ENCODE measurements around the gene METAP1D. TPM values are rescaled to one million over a fixed set of nuclear protein-coding genes. Genes with fewer than 3 reads are reported as not detected.
A peak's percentile ranks its signal among the peaks of the same experiment; 100 is the strongest.
"Not testable (repeated sequence)": the region's sequence is repeated elsewhere in the genome, so short reads cannot be mapped to it uniquely, and the experiment has no call there.

The METAP1D gene
- total and polyA plus RNA-seq, 2 experiments from 2014 or later, result 4.1 to 6.9 TPM

DNA sequence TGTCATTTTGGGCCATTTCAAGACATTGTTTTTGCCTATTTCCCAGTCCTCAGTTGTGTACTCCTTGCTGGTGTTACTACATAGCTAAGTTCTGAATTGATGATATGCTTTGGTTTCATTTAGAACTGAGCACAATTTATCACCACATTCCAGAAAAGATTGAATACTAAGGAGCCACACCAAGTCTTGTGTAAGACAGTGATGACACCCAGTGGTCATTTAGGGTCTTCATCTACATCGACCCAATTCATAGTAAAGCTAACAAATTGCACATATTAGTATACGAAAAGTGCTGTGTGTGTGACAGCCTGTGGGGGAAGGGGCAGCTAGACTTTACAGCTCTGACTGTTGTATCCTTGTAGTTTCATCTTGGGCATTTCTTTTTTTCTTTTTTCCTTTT, 113.9 kb downstream of the METAP1D start:
- Histone ChIP-seq H3K9me2 (ENCODE audit: insufficient read depth) (no peaks in the 10 kb centered on the region), H3K36me3 (ENCODE audit: low read depth) (no peaks in the 10 kb centered on the region), H2AFZ (no peak overlapping the region), H3K4me3 (no peak overlapping the region), H3K9ac (no peak overlapping the region), H3F3A (ENCODE audit: insufficient read depth) (peaks cover 10% of the 10 kb centered on the region; the same call in 1 of the 2 replicates), H3K79me2 (ENCODE audit: insufficient read depth) (no peaks in the 10 kb centered on the region), H3K27me3 (replicated peaks; ENCODE audit: insufficient read depth) (no peaks in the 10 kb centered on the region), H3K4me1 (ENCODE audit: insufficient read depth) (peaks cover 3% of the 10 kb centered on the region), H3K27ac (no peak overlapping the region), H3K4me2 (ENCODE audit: unreplicated experiment) (no peak overlapping the region), H3K9me3 (ENCODE audit: low read depth) (no peaks in the 10 kb centered on the region), H4K20me1 (ENCODE audit: insufficient read depth) (no peaks in the 10 kb centered on the region)
- 19 to 21% methylated on average over 2 of the region's 2 CpGs for WGBS, 2 experiments (ENCODE audit: low coverage in 1 of 2, low lambda C conversion rate in 2 of 2, missing lambda C conversion rate in 2 of 2)
- peak; percentile 63 for DNase-seq
- in situ Hi-C loops (cut with MboI), result loop anchor here (10.0 kb wide), 1 partner anchor 519 kb away; no protein-coding TSS in a partner anchor
- TF ChIP-seq EZH2phosphoT487 (IDR thresholded peaks at IDR 0.05; ENCODE audit: insufficient read depth, low read depth) (no peak), EZH2 (IDR thresholded peaks at IDR 0.05; ENCODE audit: insufficient read depth, poor library complexity, severe bottlenecking) (no peak)

GRCh38 chr2:172114176-172114575, 114.4 kb downstream of the METAP1D start:
- not testable (repeated sequence) for H3K4me3 ChIP-seq, H2AFZ ChIP-seq
- in situ Hi-C loops (cut with MboI), result loop anchor here (10.0 kb wide), 1 partner anchor 519 kb away; no protein-coding TSS in a partner anchor

GRCh38 chr2:172114579-172114978, 114.8 kb downstream of the METAP1D start:
- Histone ChIP-seq H4K20me1 (ENCODE audit: insufficient read depth) (no peaks in the 10 kb centered on the region), H3K27me3 (replicated peaks; ENCODE audit: insufficient read depth) (no peaks in the 10 kb centered on the region), H3K4me1 (ENCODE audit: insufficient read depth) (peaks cover 12% of the 10 kb centered on the region), H3K4me3 (no peak overlapping the region), H3K9me2 (ENCODE audit: insufficient read depth) (no peaks in the 10 kb centered on the region), H3K79me2 (ENCODE audit: insufficient read depth) (no peaks in the 10 kb centered on the region), H3K9me3 (ENCODE audit: low read depth) (no peaks in the 10 kb centered on the region), H3K9ac (no peak overlapping the region), H3K27ac (no peak overlapping the region), H3K4me2 (ENCODE audit: unreplicated experiment) (no peak overlapping the region), H3F3A (ENCODE audit: insufficient read depth) (peaks cover 17% of the 10 kb centered on the region; the same call in 1 of the 2 replicates), H3K36me3 (ENCODE audit: low read depth) (no peaks in the 10 kb centered on the region), H2AFZ (no peak overlapping the region)
- 65 to 73% methylated on average over 3 of the region's 3 CpGs for WGBS, 2 experiments (ENCODE audit: low coverage in 1 of 2, low lambda C conversion rate in 2 of 2, missing lambda C conversion rate in 2 of 2)
- DNase-seq, result no peak
- no peak for TF ChIP-seq EZH2phosphoT487 (IDR thresholded peaks at IDR 0.05; ENCODE audit: insufficient read depth, low read depth)
- TF ChIP-seq EZH2 (IDR thresholded peaks at IDR 0.05; ENCODE audit: insufficient read depth, poor library complexity, severe bottlenecking), result no peak
- in situ Hi-C loops (cut with MboI), result loop anchor here (10.0 kb wide), 1 partner anchor 520 kb away; no protein-coding TSS in a partner anchor

More at GRCh38 chr2:172114176-172114575, 114.4 kb downstream of the METAP1D start:
- not testable (repeated sequence) for H3K9ac ChIP-seq; H3K9me3 ChIP-seq (ENCODE audit: low read depth); H3K27me3 ChIP-seq (replicated peaks; ENCODE audit: insufficient read depth); H4K20me1 ChIP-seq (ENCODE audit: insufficient read depth); H3K4me1 ChIP-seq (ENCODE audit: insufficient read depth); H3K36me3 ChIP-seq (ENCODE audit: low read depth); H3K27ac ChIP-seq; H3K9me2 ChIP-seq (ENCODE audit: insufficient read depth); H3K79me2 ChIP-seq (ENCODE audit: insufficient read depth); DNase-seq; H3K4me2 ChIP-seq (ENCODE audit: unreplicated experiment)
- 89 to 91% methylated on average over 6 of the region's 6 CpGs for WGBS, 2 experiments (ENCODE audit: low coverage in 1 of 2, low lambda C conversion rate in 2 of 2, missing lambda C conversion rate in 2 of 2)
- peaks cover 15% of the 10 kb centered on the region; the same call in 1 of the 2 replicates for H3F3A ChIP-seq (ENCODE audit: insufficient read depth)

GRCh38 chr2:172116107-172116506, 116.4 kb downstream of the METAP1D start:
- no peaks in the 10 kb centered on the region for H4K20me1 ChIP-seq (ENCODE audit: insufficient read depth)
- no peaks in the 10 kb centered on the region for H3K27me3 ChIP-seq (replicated peaks; ENCODE audit: insufficient read depth)
- H3K9me2 ChIP-seq (ENCODE audit: insufficient read depth), result no peaks in the 10 kb centered on the region
- peaks cover 26% of the 10 kb centered on the region for H3K4me1 ChIP-seq (ENCODE audit: insufficient read depth)
- TF ChIP-seq EZH2 (IDR thresholded peaks at IDR 0.05; ENCODE audit: insufficient read depth, poor library complexity, severe bottlenecking) (no peak), EZH2phosphoT487 (IDR thresholded peaks at IDR 0.05; ENCODE audit: insufficient read depth, low read depth) (no peak)
- no peak for DNase-seq
- no peak overlapping the region for H3K27ac ChIP-seq
- 71 to 73% methylated on average over 5 of the region's 5 CpGs for WGBS, 2 experiments (ENCODE audit: low coverage in 1 of 2, low lambda C conversion rate in 2 of 2, missing lambda C conversion rate in 2 of 2)
- H3K36me3 ChIP-seq (ENCODE audit: low read depth), result no peaks in the 10 kb centered on the region
- H3K4me3 ChIP-seq, result no peak overlapping the region
- H3F3A ChIP-seq (ENCODE audit: insufficient read depth), result peaks cover 30% of the 10 kb centered on the region
- no peak overlapping the region for H3K4me2 ChIP-seq (ENCODE audit: unreplicated experiment)
- no peaks in the 10 kb centered on the region for H3K79me2 ChIP-seq (ENCODE audit: insufficient read depth)
- no peaks in the 10 kb centered on the region for H3K9me3 ChIP-seq (ENCODE audit: low read depth)
- H2AFZ ChIP-seq, result no peak overlapping the region
- in situ Hi-C loops (cut with MboI), result loop anchor here (10.0 kb wide), 1 partner anchor 521 kb away; no protein-coding TSS in a partner anchor
- H3K9ac ChIP-seq, result no peak overlapping the region

DNA sequence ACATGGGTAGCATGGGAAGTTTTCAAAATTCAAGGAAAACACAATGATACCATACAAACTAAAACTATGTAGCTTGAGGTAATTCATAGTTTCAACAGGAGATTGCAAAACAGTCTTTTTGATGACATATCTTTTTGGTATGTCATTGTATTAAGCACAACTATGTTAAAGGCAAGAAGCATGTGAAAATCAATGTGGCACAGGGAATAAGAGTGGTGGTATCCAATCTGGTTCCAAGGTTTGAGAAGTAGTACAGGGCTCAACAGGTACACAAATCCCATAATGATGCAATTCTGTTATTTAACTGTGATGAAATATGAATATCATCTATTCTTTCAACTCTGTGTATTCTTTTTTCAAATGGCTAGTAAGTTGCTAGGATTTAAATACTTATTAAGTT, 119.3 kb downstream of the METAP1D start:
- Histone ChIP-seq H3F3A (ENCODE audit: insufficient read depth) (peaks cover 31% of the 10 kb centered on the region), H3K9ac (no peak overlapping the region), H3K4me1 (ENCODE audit: insufficient read depth) (peaks cover 35% of the 10 kb centered on the region), H3K36me3 (ENCODE audit: low read depth) (no peaks in the 10 kb centered on the region), H3K79me2 (ENCODE audit: insufficient read depth) (no peaks in the 10 kb centered on the region), H2AFZ (peak overlapping the region; percentile 2; the same call in 1 of the 2 replicates), H3K4me3 (no peak overlapping the region), H4K20me1 (ENCODE audit: insufficient read depth) (no peaks in the 10 kb centered on the region), H3K9me3 (ENCODE audit: low read depth) (no peaks in the 10 kb centered on the region), H3K4me2 (ENCODE audit: unreplicated experiment) (peak overlapping the region; percentile 52), H3K9me2 (ENCODE audit: insufficient read depth) (no peaks in the 10 kb centered on the region), H3K27ac (peak overlapping the region; percentile 70), H3K27me3 (replicated peaks; ENCODE audit: insufficient read depth) (no peaks in the 10 kb centered on the region)
- TF ChIP-seq EZH2phosphoT487 (IDR thresholded peaks at IDR 0.05; ENCODE audit: insufficient read depth, low read depth) (no peak), EZH2 (IDR thresholded peaks at IDR 0.05; ENCODE audit: insufficient read depth, poor library complexity, severe bottlenecking) (no peak)
- peak; percentile 80 for DNase-seq
- in situ Hi-C loops (cut with MboI), result loop anchor here (10.0 kb wide), 1 partner anchor 524 kb away; no protein-coding TSS in a partner anchor

All from GM23248 (cell line).